ENCODE data around the gene MOSMO.

DNA sequence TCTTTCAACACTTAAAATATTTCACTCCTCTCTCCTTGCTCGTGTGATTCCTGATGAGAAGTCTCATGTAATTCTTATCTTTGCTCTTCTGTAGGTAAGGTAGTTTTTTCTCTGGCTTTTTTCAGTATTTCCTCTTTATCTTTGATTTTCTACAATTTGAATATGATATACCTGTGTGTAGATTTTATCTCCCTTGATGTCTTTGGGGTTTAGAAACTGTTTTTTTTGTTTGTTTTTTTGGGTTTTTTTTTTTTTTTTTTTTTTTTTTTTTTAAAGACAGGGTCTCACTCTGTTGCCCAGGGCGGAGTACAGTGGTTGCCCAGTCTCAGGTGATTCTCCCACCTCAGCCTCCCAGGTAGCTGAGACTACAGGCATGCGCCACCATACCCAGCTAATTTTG lies 26.6 kb downstream of the MOSMO start:
- TF ChIP-seq, protein P1, sequence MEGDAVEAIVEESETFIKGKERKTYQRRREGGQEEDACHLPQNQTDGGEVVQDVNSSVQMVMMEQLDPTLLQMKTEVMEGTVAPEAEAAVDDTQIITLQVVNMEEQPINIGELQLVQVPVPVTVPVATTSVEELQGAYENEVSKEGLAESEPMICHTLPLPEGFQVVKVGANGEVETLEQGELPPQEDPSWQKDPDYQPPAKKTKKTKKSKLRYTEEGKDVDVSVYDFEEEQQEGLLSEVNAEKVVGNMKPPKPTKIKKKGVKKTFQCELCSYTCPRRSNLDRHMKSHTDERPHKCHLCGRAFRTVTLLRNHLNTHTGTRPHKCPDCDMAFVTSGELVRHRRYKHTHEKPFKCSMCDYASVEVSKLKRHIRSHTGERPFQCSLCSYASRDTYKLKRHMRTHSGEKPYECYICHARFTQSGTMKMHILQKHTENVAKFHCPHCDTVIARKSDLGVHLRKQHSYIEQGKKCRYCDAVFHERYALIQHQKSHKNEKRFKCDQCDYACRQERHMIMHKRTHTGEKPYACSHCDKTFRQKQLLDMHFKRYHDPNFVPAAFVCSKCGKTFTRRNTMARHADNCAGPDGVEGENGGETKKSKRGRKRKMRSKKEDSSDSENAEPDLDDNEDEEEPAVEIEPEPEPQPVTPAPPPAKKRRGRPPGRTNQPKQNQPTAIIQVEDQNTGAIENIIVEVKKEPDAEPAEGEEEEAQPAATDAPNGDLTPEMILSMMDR (IDR thresholded peaks at IDR 0.05): no peak
- TF ChIP-seq EP300 (IDR thresholded peaks at IDR 0.05; ENCODE audit: low read depth): no peak
- no peak for TF ChIP-seq POLR2AphosphoS5 (IDR thresholded peaks at IDR 0.05)
